Activated CD8-positive, alpha-beta memory T cell treated with anti-CD3 and anti-CD28 coated beads, Interleukin-2, amount 50 U/mL, for 4 hours (primary cell): Measurements from ENCODE around the gene HDC.

Experiments
- DNase-seq: peaks from one replicate; pipeline ENCODE4 v3.0.0-alpha.2; 2020

The HDC gene

GRCh38 chr15:50224606-50225005 is 40.9 kb downstream of the HDC start:
- DNase-seq: no peak

- no peak for DNase-seq
These were observed 43.3 kb downstream of the HDC start for GRCh38 chr15:50222181-50222580.

GRCh38 chr15:50219820-50220219 is 45.7 kb downstream of the HDC start:
- no peak for DNase-seq

- no peak for DNase-seq
These were observed 46.8 kb downstream of the HDC start for GRCh38 chr15:50218691-50219090.

GRCh38 chr15:50218291-50218690 is 47.2 kb downstream of the HDC start:
- no peak for DNase-seq

- no peak for DNase-seq
These were observed 54.9 kb downstream of the HDC start for GRCh38 chr15:50210462-50211157.

GRCh38 chr15:50209809-50210208 is 55.7 kb downstream of the HDC start:
- no peak for DNase-seq

GRCh38 chr15:50206020-50206419 is 59.5 kb downstream of the HDC start:
- no peak for DNase-seq

- no peak for DNase-seq
These were observed 63.5 kb downstream of the HDC start for GRCh38 chr15:50202003-50202402.

GRCh38 chr15:50192926-50193620 is 72.5 kb downstream of the HDC start:
- DNase-seq: no peak

GRCh38 chr15:50192164-50192563 is 73.4 kb downstream of the HDC start:
- no peak for DNase-seq
